ENCODE measurements around the gene INPP5B. TPM values are rescaled to one million over a fixed set of nuclear protein-coding genes. Genes with fewer than 3 reads are reported as not detected.

INPP5B gene
- total and polyA plus RNA-seq, 2 experiments from 2014 or later = 6.9 to 29.1 TPM

DNA sequence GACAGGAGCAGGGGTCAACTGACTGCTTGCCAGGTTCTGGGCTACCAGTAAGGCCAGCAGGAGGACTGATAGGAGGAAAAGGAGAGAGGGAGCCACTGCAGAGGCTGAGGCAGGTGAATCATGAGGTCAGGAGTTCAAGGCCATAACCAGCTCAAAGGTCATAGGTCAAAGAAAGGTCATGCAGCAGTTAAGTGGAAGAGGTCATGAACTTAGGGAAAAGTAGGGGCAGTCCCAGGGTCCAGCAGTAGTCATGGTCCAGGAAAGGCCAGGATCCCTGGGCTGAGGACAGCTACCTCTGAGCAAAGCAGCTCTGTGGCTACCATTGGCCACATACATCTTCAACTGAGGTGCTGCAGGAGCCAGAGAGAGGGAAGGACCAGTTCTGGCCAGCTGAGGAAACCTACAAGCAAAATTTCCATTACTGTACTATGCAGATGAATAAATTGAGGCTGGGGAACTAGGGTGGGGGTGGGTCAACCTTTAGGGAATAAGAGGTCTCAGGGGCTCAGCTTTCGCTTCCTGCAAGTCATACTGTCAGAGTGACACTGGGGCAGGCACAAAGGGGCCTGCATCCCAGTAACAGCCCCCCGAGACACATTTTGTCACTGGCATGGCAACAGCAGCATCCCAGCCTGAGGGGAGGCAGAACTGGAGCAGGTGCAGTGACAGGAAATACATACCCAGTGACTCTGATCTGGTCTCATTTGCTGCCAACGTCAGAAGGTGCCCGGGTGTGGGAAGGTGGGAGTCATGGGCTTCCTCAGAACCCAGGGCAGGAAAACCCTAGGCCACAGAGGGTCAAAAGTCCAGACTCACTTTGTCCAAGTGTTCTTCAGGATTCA lies 5.2 kb upstream of the INPP5B start:
- Mint-ChIP-seq H3K27ac (no peak overlapping the region), H3K4me3 (no peak overlapping the region), H3K27me3 (ENCODE audit: insufficient read depth, low read depth, poor library complexity) (peaks cover 9% of the 10 kb centered on the region), H3K4me1 (peaks cover 10% of the 10 kb centered on the region; the same call in 2 of the 3 replicates), H3K36me3 (ENCODE audit: low read depth) (peaks cover 5% of the 10 kb centered on the region), H3K9me3 (no peaks in the 10 kb centered on the region)
- Histone ChIP-seq H3K27me3 (ENCODE audit: insufficient read depth) (no peaks in the 10 kb centered on the region), H3K36me3 (ENCODE audit: insufficient read depth) (no peaks in the 10 kb centered on the region), H3K27ac (ENCODE audit: low read depth) (no peak overlapping the region), H3K79me2 (replicated peaks; ENCODE audit: insufficient read depth) (no peaks in the 10 kb centered on the region), H3K9me2 (ENCODE audit: insufficient read depth) (no peaks in the 10 kb centered on the region), H3K4me3 (no peak overlapping the region), H2AFZ (no peak overlapping the region), H3F3A (replicated peaks; ENCODE audit: low read depth) (no peaks in the 10 kb centered on the region), H4K20me1 (replicated peaks; ENCODE audit: insufficient read depth) (no peaks in the 10 kb centered on the region), H3K4me1 (ENCODE audit: insufficient read depth) (no peaks in the 10 kb centered on the region), H3K4me2 (no peak overlapping the region)
- no peak for DNase-seq (ENCODE audit: low spot score)
- no peak for ATAC-seq
- TF ChIP-seq, protein P1, sequence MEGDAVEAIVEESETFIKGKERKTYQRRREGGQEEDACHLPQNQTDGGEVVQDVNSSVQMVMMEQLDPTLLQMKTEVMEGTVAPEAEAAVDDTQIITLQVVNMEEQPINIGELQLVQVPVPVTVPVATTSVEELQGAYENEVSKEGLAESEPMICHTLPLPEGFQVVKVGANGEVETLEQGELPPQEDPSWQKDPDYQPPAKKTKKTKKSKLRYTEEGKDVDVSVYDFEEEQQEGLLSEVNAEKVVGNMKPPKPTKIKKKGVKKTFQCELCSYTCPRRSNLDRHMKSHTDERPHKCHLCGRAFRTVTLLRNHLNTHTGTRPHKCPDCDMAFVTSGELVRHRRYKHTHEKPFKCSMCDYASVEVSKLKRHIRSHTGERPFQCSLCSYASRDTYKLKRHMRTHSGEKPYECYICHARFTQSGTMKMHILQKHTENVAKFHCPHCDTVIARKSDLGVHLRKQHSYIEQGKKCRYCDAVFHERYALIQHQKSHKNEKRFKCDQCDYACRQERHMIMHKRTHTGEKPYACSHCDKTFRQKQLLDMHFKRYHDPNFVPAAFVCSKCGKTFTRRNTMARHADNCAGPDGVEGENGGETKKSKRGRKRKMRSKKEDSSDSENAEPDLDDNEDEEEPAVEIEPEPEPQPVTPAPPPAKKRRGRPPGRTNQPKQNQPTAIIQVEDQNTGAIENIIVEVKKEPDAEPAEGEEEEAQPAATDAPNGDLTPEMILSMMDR (conservative IDR thresholded peaks at IDR 0.05; ENCODE audit: low read depth in 2 of 2) = no peak
- TF ChIP-seq NANOG (IDR thresholded peaks at IDR 0.05; ENCODE audit: borderline replicate concordance) (no peak), STAT1 (IDR thresholded peaks at IDR 0.05; ENCODE audit: unreplicated experiment) (no peak), EZH2 (IDR thresholded peaks at IDR 0.05; ENCODE audit: low read depth, unreplicated experiment) (no peak), ZNF114 (CRISPR knock-in tag; IDR thresholded peaks at IDR 0.05) (no peak), EZH2phosphoT487 (IDR thresholded peaks at IDR 0.05; ENCODE audit: unreplicated experiment) (no peak), CREB1 (CRISPR knock-in tag; IDR thresholded peaks at IDR 0.05; ENCODE audit: low read depth) (no peak), POLR2AphosphoS5 (IDR thresholded peaks at IDR 0.05; ENCODE audit: low read depth) (no peak), JUNB (IDR thresholded peaks at IDR 0.05; ENCODE audit: unreplicated experiment) (no peak)
- TF ChIP-seq, protein P2, sequence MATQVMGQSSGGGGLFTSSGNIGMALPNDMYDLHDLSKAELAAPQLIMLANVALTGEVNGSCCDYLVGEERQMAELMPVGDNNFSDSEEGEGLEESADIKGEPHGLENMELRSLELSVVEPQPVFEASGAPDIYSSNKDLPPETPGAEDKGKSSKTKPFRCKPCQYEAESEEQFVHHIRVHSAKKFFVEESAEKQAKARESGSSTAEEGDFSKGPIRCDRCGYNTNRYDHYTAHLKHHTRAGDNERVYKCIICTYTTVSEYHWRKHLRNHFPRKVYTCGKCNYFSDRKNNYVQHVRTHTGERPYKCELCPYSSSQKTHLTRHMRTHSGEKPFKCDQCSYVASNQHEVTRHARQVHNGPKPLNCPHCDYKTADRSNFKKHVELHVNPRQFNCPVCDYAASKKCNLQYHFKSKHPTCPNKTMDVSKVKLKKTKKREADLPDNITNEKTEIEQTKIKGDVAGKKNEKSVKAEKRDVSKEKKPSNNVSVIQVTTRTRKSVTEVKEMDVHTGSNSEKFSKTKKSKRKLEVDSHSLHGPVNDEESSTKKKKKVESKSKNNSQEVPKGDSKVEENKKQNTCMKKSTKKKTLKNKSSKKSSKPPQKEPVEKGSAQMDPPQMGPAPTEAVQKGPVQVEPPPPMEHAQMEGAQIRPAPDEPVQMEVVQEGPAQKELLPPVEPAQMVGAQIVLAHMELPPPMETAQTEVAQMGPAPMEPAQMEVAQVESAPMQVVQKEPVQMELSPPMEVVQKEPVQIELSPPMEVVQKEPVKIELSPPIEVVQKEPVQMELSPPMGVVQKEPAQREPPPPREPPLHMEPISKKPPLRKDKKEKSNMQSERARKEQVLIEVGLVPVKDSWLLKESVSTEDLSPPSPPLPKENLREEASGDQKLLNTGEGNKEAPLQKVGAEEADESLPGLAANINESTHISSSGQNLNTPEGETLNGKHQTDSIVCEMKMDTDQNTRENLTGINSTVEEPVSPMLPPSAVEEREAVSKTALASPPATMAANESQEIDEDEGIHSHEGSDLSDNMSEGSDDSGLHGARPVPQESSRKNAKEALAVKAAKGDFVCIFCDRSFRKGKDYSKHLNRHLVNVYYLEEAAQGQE (IDR thresholded peaks at IDR 0.05; ENCODE audit: unreplicated experiment) = no peak
- TF ChIP-seq, protein P3, sequence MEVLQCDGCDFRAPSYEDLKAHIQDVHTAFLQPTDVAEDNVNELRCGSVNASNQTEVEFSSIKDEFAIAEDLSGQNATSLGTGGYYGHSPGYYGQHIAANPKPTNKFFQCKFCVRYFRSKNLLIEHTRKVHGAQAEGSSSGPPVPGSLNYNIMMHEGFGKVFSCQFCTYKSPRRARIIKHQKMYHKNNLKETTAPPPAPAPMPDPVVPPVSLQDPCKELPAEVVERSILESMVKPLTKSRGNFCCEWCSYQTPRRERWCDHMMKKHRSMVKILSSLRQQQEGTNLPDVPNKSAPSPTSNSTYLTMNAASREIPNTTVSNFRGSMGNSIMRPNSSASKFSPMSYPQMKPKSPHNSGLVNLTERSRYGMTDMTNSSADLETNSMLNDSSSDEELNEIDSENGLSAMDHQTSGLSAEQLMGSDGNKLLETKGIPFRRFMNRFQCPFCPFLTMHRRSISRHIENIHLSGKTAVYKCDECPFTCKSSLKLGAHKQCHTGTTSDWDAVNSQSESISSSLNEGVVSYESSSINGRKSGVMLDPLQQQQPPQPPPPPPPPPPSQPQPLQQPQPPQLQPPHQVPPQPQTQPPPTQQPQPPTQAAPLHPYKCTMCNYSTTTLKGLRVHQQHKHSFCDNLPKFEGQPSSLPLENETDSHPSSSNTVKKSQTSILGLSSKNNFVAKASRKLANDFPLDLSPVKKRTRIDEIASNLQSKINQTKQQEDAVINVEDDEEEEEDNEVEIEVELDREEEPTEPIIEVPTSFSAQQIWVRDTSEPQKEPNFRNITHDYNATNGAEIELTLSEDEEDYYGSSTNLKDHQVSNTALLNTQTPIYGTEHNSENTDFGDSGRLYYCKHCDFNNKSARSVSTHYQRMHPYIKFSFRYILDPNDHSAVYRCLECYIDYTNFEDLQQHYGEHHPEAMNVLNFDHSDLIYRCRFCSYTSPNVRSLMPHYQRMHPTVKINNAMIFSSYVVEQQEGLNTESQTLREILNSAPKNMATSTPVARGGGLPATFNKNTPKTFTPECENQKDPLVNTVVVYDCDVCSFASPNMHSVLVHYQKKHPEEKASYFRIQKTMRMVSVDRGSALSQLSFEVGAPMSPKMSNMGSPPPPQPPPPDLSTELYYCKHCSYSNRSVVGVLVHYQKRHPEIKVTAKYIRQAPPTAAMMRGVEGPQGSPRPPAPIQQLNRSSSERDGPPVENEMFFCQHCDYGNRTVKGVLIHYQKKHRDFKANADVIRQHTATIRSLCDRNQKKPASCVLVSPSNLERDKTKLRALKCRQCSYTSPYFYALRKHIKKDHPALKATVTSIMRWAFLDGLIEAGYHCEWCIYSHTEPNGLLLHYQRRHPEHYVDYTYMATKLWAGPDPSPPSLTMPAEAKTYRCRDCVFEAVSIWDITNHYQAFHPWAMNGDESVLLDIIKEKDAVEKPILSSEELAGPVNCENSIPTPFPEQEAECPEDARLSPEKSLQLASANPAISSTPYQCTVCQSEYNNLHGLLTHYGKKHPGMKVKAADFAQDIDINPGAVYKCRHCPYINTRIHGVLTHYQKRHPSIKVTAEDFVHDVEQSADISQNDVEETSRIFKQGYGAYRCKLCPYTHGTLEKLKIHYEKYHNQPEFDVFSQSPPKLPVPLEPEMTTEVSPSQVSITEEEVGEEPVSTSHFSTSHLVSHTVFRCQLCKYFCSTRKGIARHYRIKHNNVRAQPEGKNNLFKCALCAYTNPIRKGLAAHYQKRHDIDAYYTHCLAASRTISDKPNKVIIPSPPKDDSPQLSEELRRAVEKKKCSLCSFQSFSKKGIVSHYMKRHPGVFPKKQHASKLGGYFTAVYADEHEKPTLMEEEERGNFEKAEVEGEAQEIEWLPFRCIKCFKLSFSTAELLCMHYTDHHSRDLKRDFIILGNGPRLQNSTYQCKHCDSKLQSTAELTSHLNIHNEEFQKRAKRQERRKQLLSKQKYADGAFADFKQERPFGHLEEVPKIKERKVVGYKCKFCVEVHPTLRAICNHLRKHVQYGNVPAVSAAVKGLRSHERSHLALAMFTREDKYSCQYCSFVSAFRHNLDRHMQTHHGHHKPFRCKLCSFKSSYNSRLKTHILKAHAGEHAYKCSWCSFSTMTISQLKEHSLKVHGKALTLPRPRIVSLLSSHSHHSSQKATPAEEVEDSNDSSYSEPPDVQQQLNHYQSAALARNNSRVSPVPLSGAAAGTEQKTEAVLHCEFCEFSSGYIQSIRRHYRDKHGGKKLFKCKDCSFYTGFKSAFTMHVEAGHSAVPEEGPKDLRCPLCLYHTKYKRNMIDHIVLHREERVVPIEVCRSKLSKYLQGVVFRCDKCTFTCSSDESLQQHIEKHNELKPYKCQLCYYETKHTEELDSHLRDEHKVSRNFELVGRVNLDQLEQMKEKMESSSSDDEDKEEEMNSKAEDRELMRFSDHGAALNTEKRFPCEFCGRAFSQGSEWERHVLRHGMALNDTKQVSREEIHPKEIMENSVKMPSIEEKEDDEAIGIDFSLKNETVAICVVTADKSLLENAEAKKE (CRISPR knock-in tag; IDR thresholded peaks at IDR 0.05) = no peak
- TF ChIP-seq, protein P4, sequence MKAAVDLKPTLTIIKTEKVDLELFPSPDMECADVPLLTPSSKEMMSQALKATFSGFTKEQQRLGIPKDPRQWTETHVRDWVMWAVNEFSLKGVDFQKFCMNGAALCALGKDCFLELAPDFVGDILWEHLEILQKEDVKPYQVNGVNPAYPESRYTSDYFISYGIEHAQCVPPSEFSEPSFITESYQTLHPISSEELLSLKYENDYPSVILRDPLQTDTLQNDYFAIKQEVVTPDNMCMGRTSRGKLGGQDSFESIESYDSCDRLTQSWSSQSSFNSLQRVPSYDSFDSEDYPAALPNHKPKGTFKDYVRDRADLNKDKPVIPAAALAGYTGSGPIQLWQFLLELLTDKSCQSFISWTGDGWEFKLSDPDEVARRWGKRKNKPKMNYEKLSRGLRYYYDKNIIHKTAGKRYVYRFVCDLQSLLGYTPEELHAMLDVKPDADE (IDR thresholded peaks at IDR 0.05) = no peak
